GM23338 (cell line): ENCODE results near the gene PSPH. TPM values are rescaled to one million over a fixed set of nuclear protein-coding genes. Genes with fewer than 3 reads are reported as not detected.

Source experiments
- ATAC-seq: fragments of 200-7000 bp; cut with Tn5 transposase; 3 replicates; pipeline ENCODE4 v1.9.1; 2020
- DNase-seq: peaks from one replicate; pipeline ENCODE4 v3.0.0-alpha.2; 2015; ENCODE audit warnings: low spot score
- H2AFZ ChIP-seq: fragments of 200-600 bp; sonication (generic); 2 replicates; pipeline ENCODE4 v1.8.0; 2016; ENCODE audit warnings: antibody characterized with exemption, mild to moderate bottlenecking, moderate library complexity
- H3F3A ChIP-seq: fragments of 200-600 bp; sonication (generic); replicated peaks from 2 replicates; pipeline ENCODE4 v1.8.0; 2017; ENCODE audit warnings: antibody characterized with exemption, mixed run types, low read depth
- H3K27ac ChIP-seq: fragments of 200-600 bp; sonication (generic); 2 replicates; pipeline ENCODE4 v1.6.1; 2016; ENCODE audit warnings: low read depth
- H3K27me3 ChIP-seq: fragments of 200-600 bp; sonication (generic); 2 replicates; pipeline ENCODE4 v1.8.0; 2016; ENCODE audit warnings: mild to moderate bottlenecking, mixed run types, moderate library complexity; ENCODE audit not compliant: insufficient read depth
- H3K36me3 ChIP-seq: fragments of 200-600 bp; sonication (generic); 2 replicates; pipeline ENCODE4 v1.8.0; 2016; ENCODE audit warnings: mild to moderate bottlenecking; ENCODE audit not compliant: insufficient read depth
- H3K4me1 ChIP-seq: fragments of 200-600 bp; sonication (generic); 2 replicates; pipeline ENCODE4 v1.8.0; 2016; ENCODE audit warnings: mild to moderate bottlenecking, moderate library complexity; ENCODE audit not compliant: insufficient read depth
- H3K4me2 ChIP-seq: fragments of 200-600 bp; sonication (generic); 2 replicates; pipeline ENCODE4 v1.7.1; 2017; ENCODE audit warnings: mixed run types
- H3K4me3 ChIP-seq: fragments of 200-600 bp; sonication (generic); 2 replicates; pipeline ENCODE4 v1.6.1; 2016; ENCODE audit warnings: mixed run types
- H3K79me2 ChIP-seq: fragments of 200-600 bp; sonication (generic); replicated peaks from 2 replicates; pipeline ENCODE4 v1.8.0; 2017; ENCODE audit warnings: mild to moderate bottlenecking; ENCODE audit not compliant: insufficient read depth
- H3K9me2 ChIP-seq: fragments of 200-600 bp; sonication (generic); 2 replicates; pipeline ENCODE4 v1.8.0; 2017; ENCODE audit not compliant: insufficient read depth
- H4K20me1 ChIP-seq: fragments of 200-600 bp; sonication (generic); replicated peaks from 2 replicates; pipeline ENCODE4 v1.8.0; 2017; ENCODE audit warnings: mild to moderate bottlenecking; ENCODE audit not compliant: insufficient read depth
- H3K27ac Mint-ChIP-seq: 2 replicates; pipeline ENCODE4 v1.8.0; 2020; ENCODE audit warnings: inconsistent platforms, mild to moderate bottlenecking, moderate library complexity, mixed read lengths
- H3K27me3 Mint-ChIP-seq: 3 replicates; pipeline ENCODE4 v1.8.0; 2022; ENCODE audit warnings: low read depth, mild to moderate bottlenecking, moderate library complexity, mixed read lengths, inconsistent platforms; ENCODE audit not compliant: insufficient read depth, poor library complexity
- H3K36me3 Mint-ChIP-seq: 3 replicates; pipeline ENCODE4 v1.8.0; 2021; ENCODE audit warnings: low read depth, mild to moderate bottlenecking, inconsistent platforms, moderate library complexity, mixed read lengths
- H3K4me1 Mint-ChIP-seq: 3 replicates; pipeline ENCODE4 v1.8.0; 2020; ENCODE audit warnings: mild to moderate bottlenecking, inconsistent platforms, mixed read lengths
- H3K4me3 Mint-ChIP-seq: 3 replicates; pipeline ENCODE4 v1.8.0; 2021; ENCODE audit warnings: moderate library complexity, mild to moderate bottlenecking, inconsistent platforms, mixed read lengths
- H3K9me3 Mint-ChIP-seq: 3 replicates; pipeline ENCODE4 v1.8.0; 2020; ENCODE audit warnings: moderate library complexity, mild to moderate bottlenecking, inconsistent platforms, mixed read lengths
- CREB1 ChIP-seq: fragments of 250-450 bp; sonication (Bioruptor Pico); IDR thresholded peaks from 2 replicates; pipeline ENCODE4 v1.5.0; 2020; ENCODE audit warnings: low read depth, mild to moderate bottlenecking, moderate library complexity
- CTCF ChIP-seq, 2 experiments: fragments of 200-600 bp in 1 of 2; sonication (generic) in 1 of 2; conservative IDR thresholded peaks; 2 replicates each; pipeline versions ENCODE4 v1.5.1 to v1.6.1; 2016 to 2017; ENCODE audit warnings: antibody characterized with exemption in 2 of 2, low read depth in 2 of 2, mild to moderate bottlenecking in 2 of 2, moderate library complexity in 1 of 2
- ETS1 ChIP-seq: IDR thresholded peaks from 2 replicates; pipeline ENCODE4 v1.6.1; 2016; ENCODE audit warnings: antibody characterized with exemption
- EZH2 ChIP-seq: fragments of 200-600 bp; sonication (generic); IDR thresholded peaks from one replicate; pipeline ENCODE4 v1.8.0; 2017; ENCODE audit warnings: antibody characterized with exemption, mild to moderate bottlenecking, low read depth; ENCODE audit not compliant: unreplicated experiment
- EZH2phosphoT487 ChIP-seq: fragments of 200-600 bp; sonication (generic); IDR thresholded peaks from one replicate; pipeline ENCODE4 v1.8.1; 2018; ENCODE audit warnings: antibody characterized with exemption; ENCODE audit not compliant: unreplicated experiment
- JUNB ChIP-seq: IDR thresholded peaks from one replicate; pipeline ENCODE4 v1.6.1; 2016; ENCODE audit warnings: antibody characterized with exemption; ENCODE audit not compliant: unreplicated experiment
- NANOG ChIP-seq: IDR thresholded peaks from 2 replicates; pipeline ENCODE4 v1.6.1; 2016; ENCODE audit warnings: antibody characterized with exemption, borderline replicate concordance
- POLR2AphosphoS5 ChIP-seq: IDR thresholded peaks from 2 replicates; pipeline ENCODE4 v1.6.1; 2016; ENCODE audit warnings: antibody characterized with exemption, low read depth
- REST ChIP-seq: IDR thresholded peaks from one replicate; pipeline ENCODE4 v1.6.1; 2018; ENCODE audit warnings: antibody characterized with exemption; ENCODE audit not compliant: unreplicated experiment
- STAT1 ChIP-seq: IDR thresholded peaks from one replicate; pipeline ENCODE4 v1.6.1; 2016; ENCODE audit warnings: antibody characterized with exemption; ENCODE audit not compliant: unreplicated experiment
- ZNF114 ChIP-seq: fragments of 250-450 bp; sonication (Bioruptor Pico); IDR thresholded peaks from 2 replicates; pipeline ENCODE4 v1.5.0; 2020; ENCODE audit warnings: mild to moderate bottlenecking, moderate library complexity
- ZNF331 ChIP-seq: fragments of 250-450 bp; sonication (Bioruptor Pico); IDR thresholded peaks from 2 replicates; pipeline ENCODE4 v1.5.0; 2020; ENCODE audit warnings: low read depth, mild to moderate bottlenecking, moderate library complexity
- ZNF462 ChIP-seq: fragments of 250-450 bp; sonication (Bioruptor Pico); IDR thresholded peaks from 2 replicates; pipeline ENCODE4 v1.5.0; 2020; ENCODE audit warnings: mild to moderate bottlenecking, moderate library complexity
- polyA plus RNA-seq: library from polyadenylated mRNA; unstranded; fragments of >200 nt; fragmentation: Nextera tagmentation; extraction: Ambion mirVana; gene quantifications from 2 replicates; pipeline ENCODE4 v1.2.1, GENCODE V29; 2016
- total RNA-seq: library from RNA; depleted of rRNA; stranded (reverse); fragments of >200 nt; shearing (Covaris generic); gene quantifications from 2 replicates; pipeline ENCODE4 v1.2.3, GENCODE V29; 2014

Gene PSPH
- total and polyA plus RNA-seq, 2 experiments from 2014 or later, result 38.3 to 149 TPM

- no peaks in the 10 kb centered on the region for H3K4me1 Mint-ChIP-seq
- H3K4me3 Mint-ChIP-seq, result no peak overlapping the region
- Histone ChIP-seq H3F3A (no peaks in the 10 kb centered on the region), H4K20me1 (no peaks in the 10 kb centered on the region), H3K9me2 (no peaks in the 10 kb centered on the region), H3K27ac (no peak overlapping the region), H3K36me3 (no peaks in the 10 kb centered on the region), H2AFZ (no peak overlapping the region), H3K27me3 (no peaks in the 10 kb centered on the region), H3K4me1 (no peaks in the 10 kb centered on the region), H3K4me3 (no peak overlapping the region), H3K79me2 (no peaks in the 10 kb centered on the region), H3K4me2 (no peak overlapping the region)
- peaks cover 19% of the 10 kb centered on the region for H3K9me3 Mint-ChIP-seq
- H3K36me3 Mint-ChIP-seq, result peaks cover 10% of the 10 kb centered on the region; the same call in 2 of the 3 replicates
- no peak overlapping the region for H3K27ac Mint-ChIP-seq
- DNase-seq (no peak), ATAC-seq (no peak)
- peaks cover 5% of the 10 kb centered on the region for H3K27me3 Mint-ChIP-seq
- TF ChIP-seq POLR2AphosphoS5 (no peak), ETS1 (no peak), REST (no peak), ZNF331 (CRISPR knock-in tag) (no peak), EZH2phosphoT487 (no peak), NANOG (no peak), ZNF114 (CRISPR knock-in tag) (no peak), EZH2 (no peak), STAT1 (no peak), CTCF (conservative IDR thresholded peaks at IDR 0.05; ENCODE audit: low read depth in 2 of 2) (no peak), ZNF462 (CRISPR knock-in tag) (no peak), JUNB (no peak), CREB1 (no peak)
Measured at GRCh38 chr7:56087445-56087844, 36.2 kb upstream of the PSPH start.
